Panc1 (cell line): ENCODE measurements around the gene UBE2U.

Experiments
- POLR2AphosphoS5 ChIP-seq: IDR thresholded peaks from 2 replicates; pipeline ENCODE4 v1.6.1; 2012; ENCODE audit warnings: mild to moderate bottlenecking, low read depth, low read length, moderate library complexity
- REST ChIP-seq, 2 experiments: IDR thresholded peaks; 2 replicates each; pipeline ENCODE4 v1.6.1; 2011 to 2012; ENCODE audit warnings: low read depth in 2 of 2, control low read depth in 1 of 2, low read length in 1 of 2, mild to moderate bottlenecking in 1 of 2, moderate library complexity in 1 of 2; ENCODE audit not compliant: insufficient read depth in 1 of 2
- SIN3A ChIP-seq: IDR thresholded peaks from 2 replicates; pipeline ENCODE4 v1.6.1; 2012; ENCODE audit warnings: low read depth, mild to moderate bottlenecking, low read length, moderate library complexity, borderline replicate concordance; ENCODE audit not compliant: insufficient read depth
- TF ChIP-seq, protein P1 (sequence below): fragments of 450-650 bp; IDR thresholded peaks from 2 replicates; pipeline ENCODE4 v1.5.1; 2017; ENCODE audit warnings: mild to moderate bottlenecking

GRCh38 chr1:64183395-64184002 lies 19.9 kb upstream of the UBE2U start:
- TF ChIP-seq, protein P1, sequence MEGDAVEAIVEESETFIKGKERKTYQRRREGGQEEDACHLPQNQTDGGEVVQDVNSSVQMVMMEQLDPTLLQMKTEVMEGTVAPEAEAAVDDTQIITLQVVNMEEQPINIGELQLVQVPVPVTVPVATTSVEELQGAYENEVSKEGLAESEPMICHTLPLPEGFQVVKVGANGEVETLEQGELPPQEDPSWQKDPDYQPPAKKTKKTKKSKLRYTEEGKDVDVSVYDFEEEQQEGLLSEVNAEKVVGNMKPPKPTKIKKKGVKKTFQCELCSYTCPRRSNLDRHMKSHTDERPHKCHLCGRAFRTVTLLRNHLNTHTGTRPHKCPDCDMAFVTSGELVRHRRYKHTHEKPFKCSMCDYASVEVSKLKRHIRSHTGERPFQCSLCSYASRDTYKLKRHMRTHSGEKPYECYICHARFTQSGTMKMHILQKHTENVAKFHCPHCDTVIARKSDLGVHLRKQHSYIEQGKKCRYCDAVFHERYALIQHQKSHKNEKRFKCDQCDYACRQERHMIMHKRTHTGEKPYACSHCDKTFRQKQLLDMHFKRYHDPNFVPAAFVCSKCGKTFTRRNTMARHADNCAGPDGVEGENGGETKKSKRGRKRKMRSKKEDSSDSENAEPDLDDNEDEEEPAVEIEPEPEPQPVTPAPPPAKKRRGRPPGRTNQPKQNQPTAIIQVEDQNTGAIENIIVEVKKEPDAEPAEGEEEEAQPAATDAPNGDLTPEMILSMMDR, result no peak
- TF ChIP-seq POLR2AphosphoS5 (no peak), REST (IDR thresholded peaks at IDR 0.05; ENCODE audit: insufficient read depth in 1 of 2, low read depth in 2 of 2, low read length in 1 of 2) (no peak), SIN3A (no peak)
